OCI-LY3 (cell line): ENCODE results near the gene IKZF5.

Source experiments
- CTCF ChIP-seq: fragments of 200-600, 300-600 bp; sonication (generic); IDR thresholded peaks from 2 replicates; pipeline ENCODE4 v1.5.1; 2014; ENCODE audit warnings: antibody characterized with exemption, low read length, low read depth
- EZH2phosphoT487 ChIP-seq: fragments of 200-600 bp; shearing (Covaris generic); IDR thresholded peaks from 2 replicates; pipeline ENCODE4 v1.6.1; 2018; ENCODE audit warnings: antibody characterized with exemption, mixed run types, low read depth

GRCh38 chr10:122957474-122957873 lies 51.1 kb downstream of the IKZF5 start:
- no peak for TF ChIP-seq CTCF
- no peak for TF ChIP-seq EZH2phosphoT487
